ENCODE results near the gene LRRC75B. TPM values are rescaled to one million over a fixed set of nuclear protein-coding genes. Genes with fewer than 3 reads are reported as not detected.

LRRC75B gene
- total and polyA plus RNA-seq, 2 of the 13 experiments (the other 11 are each of a cell fraction or from before 2014, with no cell fraction given): 11.8 to 34.8 TPM

DNA sequence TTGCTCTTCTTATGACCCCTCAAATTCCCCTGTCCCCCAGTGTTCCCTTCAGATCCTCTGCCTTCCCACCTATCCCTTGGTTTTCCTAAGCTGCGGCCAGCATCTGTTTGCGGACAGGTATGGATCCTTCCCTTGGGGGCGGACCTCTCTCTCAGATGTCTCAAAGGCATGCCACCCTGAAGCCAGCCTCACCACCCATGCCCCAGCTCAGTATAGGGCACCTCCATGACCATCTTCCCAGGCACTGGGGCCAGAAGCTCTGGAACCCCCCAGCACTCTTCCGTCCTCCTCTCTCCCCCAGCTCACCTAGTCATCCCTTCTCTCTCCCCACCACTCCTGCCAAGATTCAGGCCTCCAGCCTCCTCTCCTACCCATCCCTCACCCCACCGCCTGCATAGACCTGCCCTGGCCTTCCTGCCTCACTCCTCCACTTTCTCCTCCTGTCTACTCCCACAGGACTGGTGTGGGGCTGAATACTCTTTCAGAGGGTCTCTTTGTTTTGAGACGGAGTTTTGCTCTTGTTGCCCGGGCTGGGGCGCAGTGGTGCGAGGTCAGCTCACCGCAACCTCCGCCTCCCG, 2.2 kb downstream of the LRRC75B start:
- no peak overlapping the region for H2AFZ ChIP-seq (ENCODE audit: low read length)
- peaks cover 79% of the 10 kb centered on the region for H3K4me1 ChIP-seq (ENCODE audit: insufficient read depth, low read length)
- no peak overlapping the region for H3K4me3 ChIP-seq (replicated peaks in 1 of 3; ENCODE audit: insufficient read depth in 1 of 3, low read depth in 2 of 3, low read length in 3 of 3)
- 98% methylated on average over 12 of the region's 12 CpGs for WGBS (ENCODE audit: low lambda C conversion rate)
- H3K9ac ChIP-seq (ENCODE audit: insufficient read depth, low read depth, low read length): no peak overlapping the region
- no peaks in the 10 kb centered on the region for H3K9me3 ChIP-seq (ENCODE audit: low read length)
- H3K4me2 ChIP-seq (ENCODE audit: low read depth, low read length): no peak overlapping the region
- peaks cover 8 to 19% of the 10 kb centered on the region in 2 experiments; a peak in 4 of 5 replicates for H3K36me3 ChIP-seq (replicated peaks in 1 of 2; ENCODE audit: control insufficient read depth in 1 of 2, insufficient read depth in 2 of 2, low read length in 2 of 2)
- no peaks in the 10 kb centered on the region; a peak in 1 of 5 replicates for H3K27me3 ChIP-seq (ENCODE audit: control insufficient read depth in 1 of 2, insufficient read depth in 2 of 2, low read length in 2 of 2)
- ChIA-PET POLR2A (interaction anchor here (1.6 to 5.7 kb wide), 5 partner anchors 11 to 40 kb away, joined by 4 to 69 read pairs (median 34); partner anchors contain the start of genes GGT1, GUCD1 and SNRPD3), CTCF (ENCODE audit: low intra/inter-chr PET ratio, low total read pairs) (no interaction called here)
- BruUV-seq (replicated peaks): no TSS peak
- no peaks in the 10 kb centered on the region for H4K20me1 ChIP-seq (ENCODE audit: insufficient read depth, low read length)
- TF ChIP-seq PCBP2 (optimal IDR thresholded peaks at IDR 0.05; ENCODE audit: low read depth, low read length, poor library complexity, severe bottlenecking) (no peak), KLF13 (CRISPR knock-in tag; IDR thresholded peaks at IDR 0.05) (no peak), ZFX (CRISPR knock-in tag; IDR thresholded peaks at IDR 0.05; ENCODE audit: low read depth) (no peak), ZFY (CRISPR knock-in tag; IDR thresholded peaks at IDR 0.05) (no peak), AGO2 (optimal IDR thresholded peaks at IDR 0.05; ENCODE audit: low read depth, low read length) (peak; percentile 37), ZZZ3 (CRISPR knock-in tag; IDR thresholded peaks at IDR 0.05; ENCODE audit: borderline replicate concordance) (no peak), ZBTB42 (CRISPR knock-in tag; IDR thresholded peaks at IDR 0.05) (no peak), FOXC1 (CRISPR knock-in tag; IDR thresholded peaks at IDR 0.05; ENCODE audit: borderline replicate concordance) (no peak), RAD51 (IDR thresholded peaks at IDR 0.05; ENCODE audit: borderline replicate concordance) (no peak), POLR2A (IDR thresholded peaks at IDR 0.05; ENCODE audit: insufficient read depth in 1 of 2, low read depth in 2 of 2, low read length in 2 of 2) (peak in 1 of 2 experiments; percentile 20; a peak in 1 of 4 replicates)
- TF ChIP-seq, protein P1, sequence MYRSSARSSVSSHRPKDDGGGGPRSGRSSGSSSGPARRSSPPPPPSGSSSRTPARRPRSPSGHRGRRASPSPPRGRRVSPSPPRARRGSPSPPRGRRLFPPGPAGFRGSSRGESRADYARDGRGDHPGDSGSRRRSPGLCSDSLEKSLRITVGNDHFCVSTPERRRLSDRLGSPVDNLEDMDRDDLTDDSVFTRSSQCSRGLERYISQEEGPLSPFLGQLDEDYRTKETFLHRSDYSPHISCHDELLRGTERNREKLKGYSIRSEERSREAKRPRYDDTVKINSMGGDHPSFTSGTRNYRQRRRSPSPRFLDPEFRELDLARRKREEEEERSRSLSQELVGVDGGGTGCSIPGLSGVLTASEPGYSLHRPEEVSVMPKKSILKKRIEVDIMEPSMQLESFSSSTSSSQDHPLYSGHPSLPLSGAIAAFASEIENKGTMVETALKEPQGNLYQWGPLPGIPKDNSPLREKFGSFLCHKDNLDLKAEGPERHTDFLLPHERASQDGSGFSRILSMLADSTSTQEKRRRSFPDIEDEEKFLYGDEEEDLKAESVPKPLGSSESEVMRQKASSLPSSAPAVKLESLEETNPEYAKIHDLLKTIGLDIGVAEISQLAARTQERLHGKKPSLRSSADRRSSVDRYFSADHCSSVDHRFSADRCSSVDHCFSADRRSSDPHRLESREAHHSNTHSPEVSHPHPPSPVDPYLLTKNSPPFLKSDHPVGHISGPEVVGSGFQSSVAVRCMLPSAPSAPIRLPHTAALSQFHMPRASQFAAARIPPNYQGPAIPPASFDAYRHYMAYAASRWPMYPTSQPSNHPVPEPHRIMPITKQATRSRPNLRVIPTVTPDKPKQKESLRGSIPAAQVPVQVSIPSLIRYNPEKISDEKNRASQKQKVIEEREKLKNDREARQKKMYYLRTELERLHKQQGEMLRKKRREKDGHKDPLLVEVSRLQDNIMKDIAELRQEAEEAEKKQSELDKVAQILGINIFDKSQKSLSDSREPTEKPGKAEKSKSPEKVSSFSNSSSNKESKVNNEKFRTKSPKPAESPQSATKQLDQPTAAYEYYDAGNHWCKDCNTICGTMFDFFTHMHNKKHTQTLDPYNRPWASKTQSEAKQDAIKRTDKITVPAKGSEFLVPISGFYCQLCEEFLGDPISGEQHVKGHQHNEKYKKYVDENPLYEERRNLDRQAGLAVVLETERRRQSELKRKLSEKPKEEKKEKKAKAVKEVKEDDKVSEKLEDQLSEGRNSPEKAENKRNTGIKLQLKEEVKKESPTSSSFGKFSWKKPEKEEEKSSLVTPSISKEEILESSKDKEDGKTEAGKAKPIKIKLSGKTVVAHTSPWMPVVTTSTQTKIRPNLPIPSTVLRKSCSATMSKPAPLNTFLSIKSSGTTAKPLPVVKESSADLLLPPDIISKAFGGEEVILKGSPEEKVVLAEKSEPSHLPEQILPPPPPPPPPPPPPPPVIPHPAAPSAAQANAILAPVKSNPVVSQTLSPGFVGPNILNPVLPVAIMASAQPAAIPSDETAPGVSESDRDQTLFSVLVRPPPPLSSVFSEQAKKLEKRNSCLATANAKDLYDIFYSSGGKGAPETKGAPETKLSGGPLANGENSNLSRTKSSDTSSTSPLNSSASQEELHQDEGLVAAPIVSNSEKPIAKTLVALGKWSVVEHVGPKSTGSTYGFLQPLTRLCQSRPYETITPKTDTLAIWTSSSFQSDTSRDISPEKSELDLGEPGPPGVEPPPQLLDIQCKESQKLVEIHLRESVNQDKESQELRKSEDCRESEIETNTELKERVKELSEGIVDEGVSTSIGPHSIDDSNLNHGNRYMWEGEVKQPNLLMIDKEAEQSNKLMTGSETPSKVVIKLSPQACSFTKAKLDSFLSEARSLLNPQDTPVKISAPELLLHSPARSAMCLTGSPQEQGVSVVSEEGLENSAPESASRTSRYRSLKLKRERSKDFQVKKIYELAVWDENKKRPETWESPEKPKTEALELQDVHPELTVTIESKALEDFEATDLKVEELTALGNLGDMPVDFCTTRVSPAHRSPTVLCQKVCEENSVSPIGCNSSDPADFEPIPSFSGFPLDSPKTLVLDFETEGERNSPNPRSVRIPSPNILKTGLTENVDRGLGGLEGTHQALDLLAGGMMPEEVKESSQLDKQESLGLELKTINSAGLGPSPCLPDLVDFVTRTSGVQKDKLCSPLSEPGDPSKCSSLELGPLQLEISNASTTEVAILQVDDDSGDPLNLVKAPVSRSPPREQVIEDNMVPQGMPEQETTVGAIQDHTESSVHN (CRISPR knock-in tag; IDR thresholded peaks at IDR 0.05): no peak
- TF ChIP-seq, protein P2, sequence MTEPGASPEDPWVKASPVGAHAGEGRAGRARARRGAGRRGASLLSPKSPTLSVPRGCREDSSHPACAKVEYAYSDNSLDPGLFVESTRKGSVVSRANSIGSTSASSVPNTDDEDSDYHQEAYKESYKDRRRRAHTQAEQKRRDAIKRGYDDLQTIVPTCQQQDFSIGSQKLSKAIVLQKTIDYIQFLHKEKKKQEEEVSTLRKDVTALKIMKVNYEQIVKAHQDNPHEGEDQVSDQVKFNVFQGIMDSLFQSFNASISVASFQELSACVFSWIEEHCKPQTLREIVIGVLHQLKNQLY (CRISPR knock-in tag; IDR thresholded peaks at IDR 0.05): no peak
- DNase-seq (ENCODE audit: low spot score) (no peak), FAIRE-seq (no peak), ATAC-seq (no peak)
- peaks cover 10% of the 10 kb centered on the region for H3K79me2 ChIP-seq (ENCODE audit: insufficient read depth, low read length)
- in situ Hi-C loops (cut with HindIII; ENCODE audit: extremely low pct_ligation_motif_present, low pct_unique_long_range_greater_than_20kb): loop anchor here (5.0 kb wide), 1 partner anchor 33 kb away; the partner anchor contains the start of genes GUCD1 and SNRPD3
- H3K27ac ChIP-seq (ENCODE audit: extremely low read length, insufficient read depth, low read length): no peak overlapping the region
- intact Hi-C loops (cut with micrococcal nuclease; ENCODE audit: unreplicated experiment): no loop called here

Data from HepG2 (cell line).